Neutrophil (primary cell): ENCODE data around the gene DIP2C.

ENCODE experiments used
- H3K27ac ChIP-seq: fragments of 200-600 bp; sonication (generic); 2 replicates; pipeline ENCODE4 v1.5.1; 2016; ENCODE audit warnings: mild to moderate bottlenecking, moderate library complexity
- H3K27me3 ChIP-seq: fragments of 200-600 bp; sonication (generic); 2 replicates; pipeline ENCODE4 v1.6.0; 2016; ENCODE audit warnings: mild to moderate bottlenecking
- H3K36me3 ChIP-seq: fragments of 200-600 bp; sonication (generic); 2 replicates; pipeline ENCODE4 v1.5.1; 2017
- H3K4me1 ChIP-seq, 2 experiments: fragments of 200-600 bp in 1 of 2; sonication (generic) in 1 of 2; 1 replicate in 1 of 2; 2 replicates in 1 of 2; pipeline versions ENCODE4 v1.5.1 to v1.6.1; 2013 to 2016; ENCODE audit warnings: low read depth in 1 of 2, low read length in 1 of 2, mild to moderate bottlenecking in 1 of 2, moderate library complexity in 1 of 2; ENCODE audit not compliant: control insufficient read depth in 1 of 2, insufficient read depth in 1 of 2
- H3K4me3 ChIP-seq, 2 experiments: fragments of 200-600 bp in 1 of 2; sonication (generic) in 1 of 2; 1 replicate in 1 of 2; 2 replicates in 1 of 2; pipeline ENCODE4 v1.5.1; 2013 to 2016; ENCODE audit warnings: low read depth in 1 of 2, low read length in 1 of 2, mild to moderate bottlenecking in 1 of 2, moderate library complexity in 1 of 2
- H3K9me3 ChIP-seq: fragments of 200-600 bp; sonication (generic); 2 replicates; pipeline ENCODE4 v1.5.1; 2016
- TF ChIP-seq, protein P1 (sequence below): fragments of 200-600 bp; sonication (generic); IDR thresholded peaks from 2 replicates; pipeline ENCODE4 v1.5.1; 2016; ENCODE audit warnings: antibody characterized with exemption

The DIP2C gene

DNA sequence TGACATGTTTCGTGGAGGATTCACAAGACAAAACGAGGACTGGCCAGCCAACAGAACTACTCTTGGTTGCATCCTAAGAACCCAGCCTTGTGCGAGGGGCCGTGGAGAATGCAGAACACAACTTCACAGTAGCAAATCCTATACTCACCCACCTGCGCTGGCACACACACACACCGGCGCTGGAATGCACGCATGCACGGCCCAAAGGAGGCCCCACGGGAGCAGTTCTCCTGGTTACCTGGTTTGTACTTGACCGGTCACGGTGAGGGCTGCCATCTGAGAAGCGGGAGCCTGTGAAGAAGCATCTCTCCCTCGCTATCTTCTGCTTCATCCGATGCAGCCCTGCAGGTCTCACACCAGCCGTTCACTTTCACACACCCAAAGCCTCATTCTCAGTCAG, 416.4 kb downstream of the DIP2C start:
- no peaks in the 10 kb centered on the region for H3K9me3 ChIP-seq
- no peak overlapping the region for H3K4me3 ChIP-seq
- no peaks in the 10 kb centered on the region for H3K27me3 ChIP-seq
- TF ChIP-seq, protein P1, sequence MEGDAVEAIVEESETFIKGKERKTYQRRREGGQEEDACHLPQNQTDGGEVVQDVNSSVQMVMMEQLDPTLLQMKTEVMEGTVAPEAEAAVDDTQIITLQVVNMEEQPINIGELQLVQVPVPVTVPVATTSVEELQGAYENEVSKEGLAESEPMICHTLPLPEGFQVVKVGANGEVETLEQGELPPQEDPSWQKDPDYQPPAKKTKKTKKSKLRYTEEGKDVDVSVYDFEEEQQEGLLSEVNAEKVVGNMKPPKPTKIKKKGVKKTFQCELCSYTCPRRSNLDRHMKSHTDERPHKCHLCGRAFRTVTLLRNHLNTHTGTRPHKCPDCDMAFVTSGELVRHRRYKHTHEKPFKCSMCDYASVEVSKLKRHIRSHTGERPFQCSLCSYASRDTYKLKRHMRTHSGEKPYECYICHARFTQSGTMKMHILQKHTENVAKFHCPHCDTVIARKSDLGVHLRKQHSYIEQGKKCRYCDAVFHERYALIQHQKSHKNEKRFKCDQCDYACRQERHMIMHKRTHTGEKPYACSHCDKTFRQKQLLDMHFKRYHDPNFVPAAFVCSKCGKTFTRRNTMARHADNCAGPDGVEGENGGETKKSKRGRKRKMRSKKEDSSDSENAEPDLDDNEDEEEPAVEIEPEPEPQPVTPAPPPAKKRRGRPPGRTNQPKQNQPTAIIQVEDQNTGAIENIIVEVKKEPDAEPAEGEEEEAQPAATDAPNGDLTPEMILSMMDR, result no peak
- no peaks in the 10 kb centered on the region for H3K4me1 ChIP-seq
- H3K27ac ChIP-seq, result no peak overlapping the region
- no peaks in the 10 kb centered on the region for H3K36me3 ChIP-seq

DNA sequence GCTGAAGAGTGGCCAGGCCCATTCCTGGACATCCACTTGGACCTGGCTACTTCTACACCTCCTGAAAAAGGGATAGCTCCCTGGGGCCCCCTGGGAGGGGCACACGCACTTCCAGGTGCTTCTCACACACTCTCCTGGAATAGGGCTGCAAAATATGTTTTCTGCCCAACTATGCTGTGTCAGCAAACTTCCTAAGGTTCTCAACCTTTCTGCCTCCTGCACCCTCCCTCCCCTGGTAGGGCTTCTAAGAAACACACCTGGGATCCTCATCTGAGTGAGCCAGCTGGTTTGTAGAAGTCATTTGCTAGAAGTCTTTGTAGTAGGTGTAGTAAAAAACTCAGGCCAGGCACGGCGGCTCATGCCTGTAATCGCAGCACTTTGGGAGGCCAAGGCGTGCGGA, 417.7 kb downstream of the DIP2C start:
- H3K27ac ChIP-seq, result no peak overlapping the region
- TF ChIP-seq, protein P1, result no peak

DNA sequence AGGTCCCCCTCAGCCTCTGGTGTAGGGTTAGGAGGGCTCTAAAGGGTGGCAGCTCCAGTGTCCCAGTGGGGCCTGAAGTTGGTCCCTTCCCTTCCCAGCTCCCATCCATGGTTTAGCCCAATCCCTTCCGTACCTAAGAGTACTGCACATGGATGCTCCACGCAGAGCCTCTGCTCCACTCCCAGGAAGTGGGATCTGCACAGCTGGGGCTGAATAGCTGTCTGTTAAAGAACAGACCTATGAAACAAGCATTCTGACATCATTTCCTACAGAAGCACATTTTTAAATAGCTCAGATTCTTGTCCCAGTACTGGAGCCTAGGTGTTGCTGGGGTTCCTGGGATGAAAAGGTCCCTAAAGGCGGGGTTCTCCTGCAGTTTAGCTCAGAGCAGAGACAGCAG, 418.3 kb downstream of the DIP2C start:
- H3K36me3 ChIP-seq, result no peaks in the 10 kb centered on the region
- no peaks in the 10 kb centered on the region for H3K27me3 ChIP-seq
- H3K4me1 ChIP-seq, result no peaks in the 10 kb centered on the region
- H3K4me3 ChIP-seq, result no peak overlapping the region
- no peaks in the 10 kb centered on the region for H3K9me3 ChIP-seq
- TF ChIP-seq, protein P1, result no peak
- H3K27ac ChIP-seq, result no peak overlapping the region

More for the DNA sequence above, 417.7 kb downstream of the DIP2C start:
- no peaks in the 10 kb centered on the region for H3K4me1 ChIP-seq
- no peaks in the 10 kb centered on the region for H3K27me3 ChIP-seq
- H3K4me3 ChIP-seq, result no peak overlapping the region
- H3K9me3 ChIP-seq, result no peaks in the 10 kb centered on the region
- H3K36me3 ChIP-seq, result no peaks in the 10 kb centered on the region

DNA sequence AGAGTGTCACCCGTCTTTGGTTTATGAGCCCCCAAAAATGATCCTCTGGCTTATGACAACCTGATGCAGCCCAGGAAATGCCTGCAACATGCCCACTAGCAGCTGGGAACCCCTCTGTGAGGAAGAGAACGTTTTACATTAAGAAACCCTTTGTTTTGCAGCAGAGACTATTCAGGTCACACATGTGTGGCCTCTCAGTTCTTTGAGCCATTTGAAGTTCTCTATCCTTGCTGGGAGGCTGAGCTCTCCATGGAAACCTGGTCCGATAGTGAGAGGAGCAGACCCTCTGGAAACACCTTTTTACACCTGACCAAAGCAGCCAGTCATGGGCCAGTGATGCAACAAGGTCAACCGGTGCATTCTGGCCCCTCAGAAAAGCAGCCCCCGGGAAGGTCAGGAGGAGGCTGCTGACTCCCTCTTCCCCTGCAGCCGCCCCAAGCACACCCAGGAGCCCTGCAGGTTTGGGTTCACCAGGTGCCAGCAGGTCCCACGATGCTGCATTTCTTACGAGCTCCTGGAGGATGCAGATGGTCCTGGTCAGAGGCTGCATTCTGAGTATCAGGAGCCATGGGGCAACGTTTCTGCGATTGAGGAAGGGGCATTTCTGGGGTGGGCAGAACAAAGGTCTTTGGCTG, 419.9 kb downstream of the DIP2C start:
- Histone ChIP-seq H3K9me3 (no peaks in the 10 kb centered on the region), H3K36me3 (no peaks in the 10 kb centered on the region), H3K4me3 (no peak overlapping the region), H3K27me3 (no peaks in the 10 kb centered on the region), H3K27ac (no peak overlapping the region), H3K4me1 (no peaks in the 10 kb centered on the region)
- TF ChIP-seq, protein P1, result no peak

DNA sequence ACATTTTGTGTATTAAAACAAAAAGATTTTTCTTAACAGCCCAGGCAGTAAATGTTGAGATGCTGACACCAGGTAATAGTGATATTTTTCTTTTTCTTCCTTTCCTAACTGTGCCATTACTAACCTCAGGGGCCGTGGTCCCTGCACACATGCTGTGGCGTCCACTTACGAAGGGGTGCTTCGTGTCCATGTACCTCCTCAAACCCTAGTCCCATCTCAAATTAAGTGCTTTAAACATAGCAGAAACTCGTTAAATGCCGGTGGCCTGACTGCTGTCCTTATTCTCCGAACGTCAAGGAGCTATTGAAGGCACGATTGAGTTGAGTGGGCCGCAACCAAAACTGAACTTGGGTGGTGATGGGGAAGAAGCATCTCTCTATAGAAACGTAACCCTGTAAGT, 421.8 kb downstream of the DIP2C start:
- H3K4me3 ChIP-seq, result no peak overlapping the region
- TF ChIP-seq, protein P1, result no peak
- no peaks in the 10 kb centered on the region for H3K36me3 ChIP-seq
- no peaks in the 10 kb centered on the region for H3K27me3 ChIP-seq
- no peaks in the 10 kb centered on the region for H3K9me3 ChIP-seq
- no peak overlapping the region for H3K27ac ChIP-seq
- H3K4me1 ChIP-seq, result no peaks in the 10 kb centered on the region
